ENCODE data around the gene ACAT2. TPM values are rescaled to one million over a fixed set of nuclear protein-coding genes. Genes with fewer than 3 reads are reported as not detected.
A peak's percentile ranks its signal among the peaks of the same experiment; 100 is the strongest.

ACAT2 gene
- total and polyA plus RNA-seq, 7 donors = 1.8 to 3.0 (median 2.3) TPM

DNA sequence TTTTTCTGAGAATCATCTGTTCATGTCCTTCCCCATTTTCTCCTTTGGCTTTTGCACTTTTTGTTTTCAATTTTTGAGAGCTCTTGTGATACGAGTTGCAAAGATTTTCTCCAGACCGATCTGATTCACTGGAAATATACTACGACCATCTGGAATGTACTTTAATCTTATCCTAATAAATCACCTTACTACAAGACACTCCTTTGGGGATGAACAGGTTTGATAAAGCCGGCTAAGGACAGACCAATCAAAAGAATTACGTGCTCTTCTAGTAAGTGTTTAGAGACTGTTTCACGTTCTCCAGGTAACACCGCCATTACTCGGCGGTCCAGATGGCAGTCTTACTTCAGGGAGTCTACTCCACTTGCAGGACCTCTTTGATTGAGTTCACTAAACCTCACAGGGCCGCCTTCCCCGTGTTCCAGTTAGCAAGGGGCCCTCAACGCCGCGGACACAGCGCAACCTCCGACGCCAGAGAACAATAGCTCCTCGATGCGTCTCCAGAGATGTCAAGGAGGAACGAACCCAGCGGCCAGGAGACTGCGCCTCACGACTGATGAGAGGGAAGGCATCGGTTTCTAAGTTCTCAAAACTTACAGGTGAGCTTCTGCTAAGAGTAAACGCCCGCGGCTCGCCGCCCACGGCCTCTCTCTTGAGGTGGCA, 35.5 kb upstream of the ACAT2 start:
- Histone ChIP-seq H3K4me1 (peaks cover 42% of the 10 kb centered on the region), H3K27me3 (ENCODE audit: insufficient read depth in 3 of 3, low read length in 2 of 3) (no peaks in the 10 kb centered on the region), H3K27ac (peak overlapping the region; percentile 97), H3K9me3 (no peaks in the 10 kb centered on the region), H3K4me3 (peak overlapping the region; percentile 90), H3K36me3 (ENCODE audit: insufficient read depth in 1 of 2, low read depth in 1 of 2) (peaks cover 0 to 11% of the 10 kb centered on the region in 2 donors)
- intact Hi-C loops (cut with DNase I) = loop anchor here in 1 of 2 donors (2.0 kb wide), 2 partner anchors 34 to 64 kb away; partner anchors contain the start of genes MRPL18 and SOD2
- DNase-seq (no peak), ATAC-seq (peak in 3 of 4 donors; percentile 23 to 42 (median 25))
- TF ChIP-seq, protein P1, sequence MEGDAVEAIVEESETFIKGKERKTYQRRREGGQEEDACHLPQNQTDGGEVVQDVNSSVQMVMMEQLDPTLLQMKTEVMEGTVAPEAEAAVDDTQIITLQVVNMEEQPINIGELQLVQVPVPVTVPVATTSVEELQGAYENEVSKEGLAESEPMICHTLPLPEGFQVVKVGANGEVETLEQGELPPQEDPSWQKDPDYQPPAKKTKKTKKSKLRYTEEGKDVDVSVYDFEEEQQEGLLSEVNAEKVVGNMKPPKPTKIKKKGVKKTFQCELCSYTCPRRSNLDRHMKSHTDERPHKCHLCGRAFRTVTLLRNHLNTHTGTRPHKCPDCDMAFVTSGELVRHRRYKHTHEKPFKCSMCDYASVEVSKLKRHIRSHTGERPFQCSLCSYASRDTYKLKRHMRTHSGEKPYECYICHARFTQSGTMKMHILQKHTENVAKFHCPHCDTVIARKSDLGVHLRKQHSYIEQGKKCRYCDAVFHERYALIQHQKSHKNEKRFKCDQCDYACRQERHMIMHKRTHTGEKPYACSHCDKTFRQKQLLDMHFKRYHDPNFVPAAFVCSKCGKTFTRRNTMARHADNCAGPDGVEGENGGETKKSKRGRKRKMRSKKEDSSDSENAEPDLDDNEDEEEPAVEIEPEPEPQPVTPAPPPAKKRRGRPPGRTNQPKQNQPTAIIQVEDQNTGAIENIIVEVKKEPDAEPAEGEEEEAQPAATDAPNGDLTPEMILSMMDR (IDR thresholded peaks at IDR 0.05) = no peak
- WGBS, 3 donors = 1 to 2% (median 1%) methylated on average over 30 of the region's 30 CpGs

DNA sequence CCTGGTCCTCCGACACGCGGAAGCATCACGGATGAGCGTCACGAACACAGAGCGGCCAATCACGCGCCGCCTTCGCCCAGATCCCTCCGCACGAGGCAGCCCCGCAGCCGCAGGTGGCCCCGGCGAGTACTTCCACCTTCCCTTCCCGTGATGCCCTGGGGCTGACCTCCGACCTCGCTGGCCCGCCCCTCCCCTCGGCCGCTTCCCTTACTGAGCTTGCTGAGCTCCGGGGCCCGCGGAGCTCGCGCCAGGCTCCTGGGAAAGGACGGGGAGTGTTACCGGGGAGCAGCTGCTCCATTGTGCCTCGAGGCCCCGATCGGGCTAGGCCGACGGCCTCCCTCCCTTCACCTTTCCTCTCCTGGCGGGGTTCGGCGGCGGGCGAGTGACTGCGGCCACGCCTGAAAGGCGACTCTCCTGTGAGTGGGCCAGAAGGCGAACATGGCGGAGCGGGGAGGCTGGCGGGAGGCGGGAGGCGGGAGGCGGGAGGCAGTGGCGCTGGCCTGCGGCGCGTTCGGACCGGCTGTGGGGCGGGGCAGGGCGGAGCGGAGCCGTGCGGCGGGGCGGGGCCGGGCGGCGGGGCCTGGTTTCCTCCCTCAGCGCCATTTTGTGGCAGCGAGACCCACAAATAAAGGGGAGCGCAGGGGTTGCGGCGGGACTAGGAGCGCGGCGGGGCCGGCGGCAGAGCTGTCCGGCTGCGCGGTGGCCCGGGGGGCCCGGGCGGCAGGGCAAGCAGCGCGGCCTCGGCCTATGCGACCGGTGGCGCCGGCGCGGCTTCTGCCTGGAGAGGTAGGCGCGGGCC, 34.7 kb upstream of the ACAT2 start, which contains the start of gene WTAP:
Gene WTAP, plus strand, starts transcription at position 589 of the 799 bp plus-strand sequence. CDS start 8,760 bp downstream, outside the sequence.
- intact Hi-C loops (cut with DNase I) = loop anchor here in 1 of 2 donors (2.0 kb wide), 2 partner anchors 34 to 64 kb away; partner anchors contain the start of genes MRPL18 and SOD2
- Histone ChIP-seq H3K36me3 (ENCODE audit: insufficient read depth in 1 of 2, low read depth in 1 of 2) (peaks cover 0 to 11% of the 10 kb centered on the region in 2 donors), H3K4me1 (peaks cover 49% of the 10 kb centered on the region), H3K27me3 (ENCODE audit: insufficient read depth in 3 of 3, low read length in 2 of 3) (no peaks in the 10 kb centered on the region), H3K27ac (peak within 1 kb of the TSS; percentile 97), H3K9me3 (no peaks in the 10 kb centered on the region), H3K4me3 (peak within 1 kb of the TSS; percentile 90)
- WGBS, 3 donors = 0 to 1% (median 0%) methylated on average over 48 to 93 of the region's 93 CpGs
- TF ChIP-seq, protein P1 (IDR thresholded peaks at IDR 0.05) = no peak
- ATAC-seq (peak; percentile 94 to 96 (median 96)), DNase-seq (peak; percentile 96 to 97)

DNA sequence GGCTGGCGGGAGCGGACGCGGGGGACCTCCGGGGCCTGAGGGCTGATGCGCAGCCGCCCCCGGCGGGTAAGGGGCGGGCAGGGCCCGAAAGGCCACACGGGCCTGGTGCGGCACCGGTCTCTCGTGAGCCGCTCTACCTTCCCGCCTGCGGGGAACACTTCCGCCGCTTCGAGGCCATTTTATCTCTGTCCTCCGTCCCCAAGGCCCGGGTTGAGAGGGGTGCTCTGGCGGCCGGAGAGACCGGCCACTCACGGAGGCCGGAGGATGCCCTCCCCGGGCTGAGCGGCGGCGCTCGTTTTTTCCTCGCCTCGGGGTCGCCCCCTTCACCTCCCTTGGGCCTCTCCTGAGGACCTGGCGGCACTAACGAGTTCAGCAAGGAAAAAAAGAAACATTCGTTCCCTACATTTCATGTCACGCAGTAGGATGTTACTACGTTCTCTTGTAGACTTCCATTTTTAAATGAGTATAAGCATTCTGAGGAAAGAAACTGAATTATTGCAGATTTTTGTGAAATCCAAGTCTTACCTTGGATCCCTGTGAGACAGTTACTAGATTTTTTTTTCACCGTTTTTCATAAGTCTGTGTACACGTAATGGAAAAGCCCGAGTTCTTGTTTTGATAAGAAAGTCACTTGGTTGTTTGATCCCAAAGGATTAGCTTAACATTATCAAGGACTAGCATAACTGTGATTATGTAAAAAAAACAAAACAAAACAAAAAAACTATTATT, 34.0 kb upstream of the ACAT2 start:
- H3K4me3 ChIP-seq = peak overlapping the region; percentile 90
- H3K4me1 ChIP-seq = peaks cover 53% of the 10 kb centered on the region
- intact Hi-C loops (cut with DNase I) = loop anchor here (2.0 kb wide), 2 partner anchors 35 to 63 kb away; partner anchors contain the start of genes SOD2 (in 2 of the 2) and MRPL18 (in 1 of the 2)
- peaks cover 0 to 11% of the 10 kb centered on the region in 2 donors for H3K36me3 ChIP-seq (ENCODE audit: insufficient read depth in 1 of 2, low read depth in 1 of 2)
- peak; percentile 17 to 40 (median 32) for ATAC-seq
- peak overlapping the region; percentile 97 for H3K27ac ChIP-seq
- WGBS, 3 donors = 0% methylated on average over 23 to 44 of the region's 44 CpGs
- H3K9me3 ChIP-seq = no peaks in the 10 kb centered on the region
- no peaks in the 10 kb centered on the region for H3K27me3 ChIP-seq (ENCODE audit: insufficient read depth in 3 of 3, low read length in 2 of 3)
- no peak for DNase-seq
- TF ChIP-seq, protein P1 (IDR thresholded peaks at IDR 0.05) = no peak

DNA sequence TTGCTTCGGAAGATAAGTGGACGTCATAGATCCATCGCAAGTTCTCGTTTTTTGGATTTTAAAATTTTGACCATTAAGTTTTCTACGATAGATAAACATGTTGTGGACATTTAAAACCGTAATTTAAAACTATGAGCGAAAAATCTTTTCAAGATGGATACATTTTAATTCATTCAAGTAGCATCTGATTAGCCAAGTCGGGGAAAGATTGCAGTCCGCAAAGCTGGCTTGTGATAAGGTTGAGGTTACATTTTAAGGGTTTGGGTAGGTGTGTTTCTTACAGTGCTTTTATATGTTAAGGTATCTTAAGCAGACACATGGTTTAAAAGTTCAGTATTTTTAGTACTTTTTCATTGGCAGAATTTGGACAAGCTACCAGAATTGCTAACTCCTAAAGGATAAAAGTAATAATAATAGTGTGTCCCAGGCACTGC, 33.3 kb upstream of the ACAT2 start:
- Histone ChIP-seq H3K36me3 (ENCODE audit: insufficient read depth in 1 of 2, low read depth in 1 of 2) (peaks cover 0 to 10% of the 10 kb centered on the region in 2 donors), H3K27ac (peak overlapping the region; percentile 97), H3K4me1 (peaks cover 53% of the 10 kb centered on the region), H3K4me3 (peak overlapping the region; percentile 90), H3K9me3 (no peaks in the 10 kb centered on the region), H3K27me3 (ENCODE audit: insufficient read depth in 3 of 3, low read length in 2 of 3) (no peaks in the 10 kb centered on the region)
- no peak for ATAC-seq
- 2 to 4% (median 3%) methylated on average over 9 of the region's 9 CpGs for WGBS, 3 donors
- no peak for DNase-seq
- intact Hi-C loops (cut with DNase I) = loop anchor here in 1 of 2 donors (2.0 kb wide), 1 partner anchor 36 kb away; the partner anchor contains the start of gene SOD2
- TF ChIP-seq, protein P1 (IDR thresholded peaks at IDR 0.05) = no peak

All from psoas muscle (tissue), 8 donors.